GM19397 (cell line): Measurements from ENCODE around the gene C1QTNF12.

Source experiments
- ATAC-seq: cut with Tn5 transposase; IDR thresholded peaks from one replicate; pipeline ENCODE4 v1.9.1; 2021; ENCODE audit warnings: mild to moderate bottlenecking, moderate library complexity; ENCODE audit not compliant: unreplicated experiment

Gene C1QTNF12

GRCh38 chr1:1246577-1247340 lies at the start of gene C1QTNF12:
Gene C1QTNF12, minus strand, starts transcription at chr1:1246722. Its CDS starts 32 bp downstream, at chr1:1246690.
- ATAC-seq: no peak

GRCh38 chr1:1295154-1295923 lies 48.8 kb upstream of the C1QTNF12 start:
- no peak for ATAC-seq

DNA sequence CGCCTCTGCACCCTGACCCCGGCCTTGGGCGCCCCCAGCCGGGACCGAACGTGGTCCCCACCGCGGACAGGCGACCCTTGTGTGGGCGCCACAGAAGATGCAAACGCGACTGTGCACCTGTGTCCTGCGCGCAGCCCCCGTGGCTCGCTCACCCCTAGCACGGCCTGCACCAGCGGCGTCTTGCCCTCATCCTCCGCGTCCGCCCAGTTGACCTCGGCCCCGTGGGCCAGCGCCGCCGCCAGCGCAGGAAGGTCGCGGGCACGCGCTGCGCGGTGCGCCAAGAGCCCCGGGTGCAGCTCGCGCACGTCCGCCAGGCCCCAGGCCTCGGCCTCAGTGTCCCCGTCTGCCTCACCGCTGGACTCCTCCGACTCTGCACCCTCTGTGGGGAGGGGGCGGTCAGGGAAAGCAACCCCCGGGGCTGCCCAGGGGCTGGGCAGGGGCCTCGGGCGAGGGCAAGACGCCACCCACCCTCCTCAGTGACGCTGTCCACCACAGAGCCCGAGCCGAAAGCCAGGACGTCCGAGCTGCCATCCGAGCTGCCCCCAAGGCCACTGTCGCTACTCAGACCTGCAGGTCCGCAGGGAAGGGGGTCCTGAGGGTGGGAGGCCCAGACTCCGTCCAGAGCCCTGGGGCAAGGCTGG lies 47.8 kb upstream of the C1QTNF12 start:
- ATAC-seq: no peak

- no peak for ATAC-seq
These were observed 47.0 kb upstream of the C1QTNF12 start for GRCh38 chr1:1293263-1294249.

DNA sequence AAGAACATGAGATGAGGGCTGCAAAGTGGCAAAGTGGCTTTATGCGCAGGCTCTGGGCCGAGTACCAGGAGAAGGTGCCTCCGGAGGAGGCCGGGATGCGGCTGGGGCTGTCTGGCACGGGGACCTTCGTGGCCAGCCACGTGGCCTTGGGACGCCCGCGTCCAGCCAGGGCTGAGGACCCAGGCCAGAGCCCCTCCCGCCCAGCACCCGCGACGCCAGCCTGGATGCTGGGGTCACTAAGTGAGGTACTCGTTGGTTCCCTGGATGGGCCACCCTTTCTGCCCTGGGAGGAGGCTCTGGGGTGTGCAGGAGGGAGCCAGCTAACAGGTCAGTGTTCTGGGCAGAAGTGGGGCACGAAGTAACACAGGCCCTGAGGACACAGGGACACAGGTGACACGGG lies 46.3 kb upstream of the C1QTNF12 start:
- ATAC-seq: no peak

- ATAC-seq: no peak
These were observed 45.9 kb upstream of the C1QTNF12 start for GRCh38 chr1:1292442-1292779.

DNA sequence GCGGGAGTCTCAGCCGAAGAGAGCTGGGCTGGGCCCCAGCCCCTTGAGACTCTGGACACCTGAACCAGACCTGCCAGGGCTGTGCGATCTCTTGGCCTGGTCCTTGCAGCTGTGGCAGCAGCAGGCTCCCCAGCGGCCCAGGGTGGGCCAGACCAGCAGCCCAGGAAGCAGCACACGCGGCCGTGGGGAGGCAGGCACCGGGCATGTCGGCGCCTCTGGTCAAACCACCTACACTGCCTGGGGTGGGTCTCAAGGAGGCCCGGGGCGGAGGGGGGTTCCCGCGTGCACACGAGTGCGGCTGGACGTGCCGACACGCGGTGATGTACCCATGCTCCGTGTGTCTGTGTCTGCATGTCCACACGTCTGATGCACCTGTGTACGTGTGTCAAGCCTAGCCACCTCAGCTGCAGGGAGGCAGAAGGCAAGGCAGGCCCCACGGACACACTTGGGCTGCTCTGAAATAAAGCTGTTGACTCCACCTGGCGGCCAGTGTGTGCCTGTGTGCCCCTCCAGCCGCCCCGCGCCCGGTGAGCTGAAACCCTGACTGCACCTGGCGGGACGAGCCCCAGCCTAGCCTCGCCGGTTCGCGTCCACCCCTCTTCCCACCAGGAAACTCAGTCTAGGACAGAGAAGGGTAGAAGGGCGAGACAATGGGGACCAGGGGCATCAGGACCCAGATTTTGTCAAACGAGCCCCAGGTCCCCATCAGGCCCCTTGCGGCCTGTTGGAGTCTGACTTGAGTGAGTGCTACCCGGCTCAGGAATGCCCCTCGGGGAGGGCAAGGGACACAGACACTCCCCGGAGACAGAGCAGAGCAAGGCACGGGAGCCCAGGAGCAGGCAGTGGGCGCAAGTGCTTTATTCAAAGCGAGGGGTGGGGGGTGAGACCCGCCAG lies 45.3 kb upstream of the C1QTNF12 start:
- ATAC-seq: no peak

- no peak for ATAC-seq
These were observed 44.6 kb upstream of the C1QTNF12 start for GRCh38 chr1:1291023-1291528.

DNA sequence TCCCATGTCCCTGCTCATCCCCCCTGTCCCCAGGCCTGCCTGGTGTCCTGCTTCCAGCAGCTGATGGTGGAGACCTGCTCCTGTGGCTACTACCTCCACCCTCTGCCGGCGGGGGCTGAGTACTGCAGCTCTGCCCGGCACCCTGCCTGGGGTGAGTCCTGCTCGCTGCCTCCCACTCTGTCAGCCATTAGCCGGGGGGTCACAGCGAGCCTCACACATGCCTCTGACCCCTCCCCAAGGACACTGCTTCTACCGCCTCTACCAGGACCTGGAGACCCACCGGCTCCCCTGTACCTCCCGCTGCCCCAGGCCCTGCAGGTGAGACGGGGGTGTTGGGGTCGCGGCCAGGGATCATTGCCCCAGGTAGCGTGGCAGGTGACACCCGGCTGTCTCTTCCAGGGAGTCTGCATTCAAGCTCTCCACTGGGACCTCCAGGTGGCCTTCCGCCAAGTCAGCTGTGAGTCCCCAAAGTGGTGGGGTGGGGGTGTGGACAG lies 43.8 kb upstream of the C1QTNF12 start:
- no peak for ATAC-seq

GRCh38 chr1:1287288-1288110 lies 41.0 kb upstream of the C1QTNF12 start:
- no peak for ATAC-seq

GRCh38 chr1:1286313-1287261 lies 40.1 kb upstream of the C1QTNF12 start:
- ATAC-seq: no peak

DNA sequence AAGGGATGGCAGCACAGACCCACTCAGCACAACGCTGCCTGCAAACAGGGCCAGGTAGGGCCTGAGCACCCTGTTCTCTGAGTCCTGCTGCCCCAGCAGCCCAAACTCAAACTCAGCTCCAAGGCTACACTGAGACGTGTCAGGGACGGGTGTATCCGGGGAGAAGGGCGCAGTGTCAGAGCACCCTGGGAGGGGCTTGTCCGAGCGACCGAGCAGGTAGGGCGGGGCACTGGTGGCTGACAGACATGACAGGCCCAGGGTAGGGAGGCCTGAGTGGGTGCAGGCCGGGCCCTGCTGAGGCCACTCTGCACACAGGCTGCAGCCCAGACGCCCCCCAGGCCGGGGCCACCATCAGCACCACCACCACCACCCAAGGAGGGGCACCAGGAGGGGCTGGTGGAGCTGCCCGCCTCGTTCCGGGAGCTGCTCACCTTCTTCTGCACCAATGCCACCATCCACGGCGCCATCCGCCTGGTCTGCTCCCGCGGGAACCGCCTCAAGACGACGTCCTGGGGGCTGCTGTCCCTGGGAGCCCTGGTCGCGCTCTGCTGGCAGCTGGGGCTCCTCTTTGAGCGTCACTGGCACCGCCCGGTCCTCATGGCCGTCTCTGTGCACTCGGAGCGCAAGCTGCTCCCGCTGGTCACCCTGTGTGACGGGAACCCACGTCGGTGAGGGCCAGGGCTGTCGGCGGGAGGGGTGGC lies 39.2 kb upstream of the C1QTNF12 start:
- no peak for ATAC-seq

- ATAC-seq: no peak
These were observed 38.6 kb upstream of the C1QTNF12 start for GRCh38 chr1:1285102-1285571.

- ATAC-seq: no peak
These were observed 37.9 kb upstream of the C1QTNF12 start for GRCh38 chr1:1284221-1285101.

DNA sequence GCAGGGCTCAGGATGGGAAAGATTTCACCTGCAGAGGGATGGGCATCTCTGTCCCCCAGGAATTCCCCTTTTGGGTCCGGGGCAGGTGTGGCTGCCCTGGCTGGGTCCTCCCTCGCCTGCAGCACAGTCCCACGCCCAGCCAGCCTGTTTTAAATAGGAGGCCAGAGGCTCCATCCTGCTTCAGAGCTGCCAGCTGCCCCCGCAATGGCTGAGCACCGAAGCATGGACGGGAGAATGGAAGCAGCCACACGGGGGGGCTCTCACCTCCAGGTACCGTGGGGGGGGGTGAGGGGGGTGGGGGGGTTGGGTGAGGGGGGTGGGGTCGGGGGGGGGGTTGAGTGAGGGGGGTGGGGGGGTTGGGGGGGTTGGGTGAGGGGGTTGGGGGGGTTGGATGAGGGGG lies 37.3 kb upstream of the C1QTNF12 start:
- ATAC-seq: no peak

GRCh38 chr1:1282998-1283397 lies 36.5 kb upstream of the C1QTNF12 start:
- no peak for ATAC-seq
